H9 (cell line): ENCODE results near the gene MOCS2. TPM values are rescaled to one million over a fixed set of nuclear protein-coding genes. Genes with fewer than 3 reads are reported as not detected.

Source experiments
- DNase-seq: peaks from one replicate; pipeline ENCODE4 v3.0.0-alpha.2; 2017
- H2AFZ ChIP-seq: one replicate; pipeline ENCODE4 v1.6.1; 2013; ENCODE audit warnings: mild to moderate bottlenecking, low read length, control low read depth, moderate library complexity
- H2AK5ac ChIP-seq: 2 replicates; pipeline ENCODE4 v1.6.1; 2013; ENCODE audit warnings: low read length, control low read depth, mixed read lengths; ENCODE audit not compliant: insufficient read length
- H2BK120ac ChIP-seq: one replicate; pipeline ENCODE4 v1.6.1; 2013; ENCODE audit warnings: low read depth, mild to moderate bottlenecking, low read length, control low read depth, inconsistent platforms; ENCODE audit not compliant: poor library complexity, severe bottlenecking
- H2BK12ac ChIP-seq: 2 replicates; pipeline ENCODE4 v1.6.1; 2013; ENCODE audit warnings: low read length, control low read depth, mixed read lengths, low read depth; ENCODE audit not compliant: insufficient read length
- H2BK15ac ChIP-seq: 2 replicates; pipeline ENCODE4 v1.6.1; 2013; ENCODE audit warnings: low read depth, low read length, control low read depth
- H2BK20ac ChIP-seq: one replicate; pipeline ENCODE4 v1.6.1; 2013; ENCODE audit warnings: low read depth, mild to moderate bottlenecking, low read length, control low read depth, inconsistent platforms; ENCODE audit not compliant: poor library complexity, severe bottlenecking
- H2BK5ac ChIP-seq: 2 replicates; pipeline ENCODE4 v1.6.1; 2013; ENCODE audit warnings: low read length, control low read depth, mixed read lengths; ENCODE audit not compliant: insufficient read length
- H3K14ac ChIP-seq: 2 replicates; pipeline ENCODE4 v1.6.1; 2013; ENCODE audit warnings: low read length, control low read depth; ENCODE audit not compliant: insufficient read depth
- H3K18ac ChIP-seq: 2 replicates; pipeline ENCODE4 v1.6.1; 2013; ENCODE audit warnings: low read depth, mild to moderate bottlenecking, mixed read lengths, low read length, control low read depth; ENCODE audit not compliant: insufficient read length
- H3K23ac ChIP-seq: 2 replicates; pipeline ENCODE4 v1.6.1; 2013; ENCODE audit warnings: low read length, control low read depth, mixed read lengths, low read depth; ENCODE audit not compliant: insufficient read length
- H3K23me2 ChIP-seq: 2 replicates; pipeline ENCODE4 v1.6.1; 2013; ENCODE audit warnings: low read depth, mild to moderate bottlenecking, mixed read lengths, low read length, control low read depth; ENCODE audit not compliant: insufficient read length, poor library complexity, severe bottlenecking
- H3K27ac ChIP-seq: 2 replicates; pipeline ENCODE4 v1.5.1; 2013; ENCODE audit warnings: low read length, control low read depth, mixed read lengths, low read depth; ENCODE audit not compliant: insufficient read length
- H3K27me3 ChIP-seq: 2 replicates; pipeline ENCODE4 v1.6.1; 2013; ENCODE audit warnings: low read length, control low read depth, inconsistent platforms; ENCODE audit not compliant: insufficient read depth
- H3K4ac ChIP-seq: 2 replicates; pipeline ENCODE4 v1.6.1; 2013; ENCODE audit warnings: low read depth, mild to moderate bottlenecking, control low read depth, inconsistent platforms, low read length, moderate library complexity
- H3K4me1 ChIP-seq: 2 replicates; pipeline ENCODE4 v1.6.1; 2013; ENCODE audit warnings: low read length, control low read depth, inconsistent platforms; ENCODE audit not compliant: insufficient read depth
- H3K4me2 ChIP-seq: 2 replicates; pipeline ENCODE4 v1.6.1; 2013; ENCODE audit warnings: low read length, control low read depth, mixed read lengths; ENCODE audit not compliant: insufficient read length, insufficient read depth
- H3K56ac ChIP-seq: 2 replicates; pipeline ENCODE4 v1.6.1; 2013; ENCODE audit warnings: low read depth, mild to moderate bottlenecking, mixed read lengths, low read length, control low read depth; ENCODE audit not compliant: insufficient read length
- H3K79me1 ChIP-seq: 2 replicates; pipeline ENCODE4 v1.6.1; 2013; ENCODE audit warnings: low read depth, mild to moderate bottlenecking, moderate library complexity, low read length, control low read depth, inconsistent platforms; ENCODE audit not compliant: insufficient read depth, poor library complexity, severe bottlenecking
- H3K79me2 ChIP-seq: 2 replicates; pipeline ENCODE4 v1.6.1; 2013; ENCODE audit warnings: low read length, control low read depth, inconsistent platforms; ENCODE audit not compliant: insufficient read depth
- H3K9ac ChIP-seq: 2 replicates; pipeline ENCODE4 v1.6.1; 2013; ENCODE audit warnings: low read length, control low read depth, mixed read lengths; ENCODE audit not compliant: insufficient read length; ENCODE audit errors: extremely low read depth
- H3K9me3 ChIP-seq: one replicate; pipeline ENCODE4 v1.6.1; 2013; ENCODE audit warnings: low read depth, low read length, inconsistent platforms; ENCODE audit not compliant: control insufficient read depth
- H3T11ph ChIP-seq: one replicate; pipeline ENCODE4 v1.6.1; 2013; ENCODE audit warnings: mild to moderate bottlenecking, low read length, control low read depth, inconsistent platforms
- H4K20me1 ChIP-seq: one replicate; pipeline ENCODE4 v1.6.1; 2013; ENCODE audit not compliant: control insufficient read depth, insufficient read length, insufficient read depth
- H4K5ac ChIP-seq: 2 replicates; pipeline ENCODE4 v1.6.1; 2013; ENCODE audit warnings: low read depth, mild to moderate bottlenecking, mixed read lengths, low read length, control low read depth; ENCODE audit not compliant: insufficient read length
- H4K8ac ChIP-seq: replicated peaks from 2 replicates; pipeline ENCODE4 v1.6.1; 2013; ENCODE audit warnings: low read length, control low read depth, mixed read lengths, low read depth; ENCODE audit not compliant: insufficient read length
- H4K91ac ChIP-seq: 2 replicates; pipeline ENCODE4 v1.6.1; 2013; ENCODE audit warnings: low read depth, mild to moderate bottlenecking, moderate library complexity, mixed read lengths, low read length, control low read depth; ENCODE audit not compliant: insufficient read length
- H3K27ac Mint-ChIP-seq, 3 experiments: 2 replicates in 2 of 3; 3 replicates in 1 of 3; pipeline ENCODE4 v1.8.0; 2020 to 2021; ENCODE audit warnings: mixed read lengths in 3 of 3, mild to moderate bottlenecking in 1 of 3, moderate library complexity in 1 of 3
- H3K27me3 Mint-ChIP-seq: 2 replicates; pipeline ENCODE4 v1.8.0; 2021; ENCODE audit warnings: low read depth, mild to moderate bottlenecking, moderate library complexity, mixed read lengths
- H3K36me3 Mint-ChIP-seq, 3 experiments: 2 replicates in 2 of 3; 3 replicates in 1 of 3; pipeline ENCODE4 v1.8.0; 2020 to 2021; ENCODE audit warnings: low read depth in 3 of 3, mixed read lengths in 3 of 3; ENCODE audit not compliant: insufficient read depth in 1 of 3
- H3K4me1 Mint-ChIP-seq, 2 experiments: 2 replicates each; pipeline ENCODE4 v1.8.0; 2020; ENCODE audit warnings: mixed read lengths in 2 of 2
- H3K4me3 Mint-ChIP-seq, 2 experiments: 2 replicates in 1 of 2; 3 replicates in 1 of 2; pipeline ENCODE4 v1.8.0; 2020 to 2021; ENCODE audit warnings: mild to moderate bottlenecking in 2 of 2, mixed read lengths in 2 of 2, moderate library complexity in 1 of 2
- H3K9me3 Mint-ChIP-seq, 2 experiments: 2 replicates in 1 of 2; 3 replicates in 1 of 2; pipeline ENCODE4 v1.8.0; 2020; ENCODE audit warnings: mild to moderate bottlenecking in 2 of 2, mixed read lengths in 2 of 2, moderate library complexity in 1 of 2
- WGBS: extraction: QIAGEN DNeasy Blood & Tissue Kit; methylation state at CpG from one replicate; pipeline ENCODE4 v1.1.7; 2013; ENCODE audit warnings: missing lambda C conversion rate, low lambda C conversion rate, mixed read lengths; ENCODE audit not compliant: insufficient read length; ENCODE audit errors: extremely low coverage; 5-methylcytosine and 5-hydroxymethylcytosine counted together
- total RNA-seq: library from RNA; stranded (reverse); gene quantifications from 2 replicates; pipeline ENCODE4 v1.2.1, GENCODE V29; 2021
- TF ChIP-seq, protein P1 (sequence below): fragments of 200-600 bp; sonication (generic); conservative IDR thresholded peaks from 3 replicates; pipeline ENCODE4 v1.8.0; 2021; ENCODE audit warnings: antibody characterized with exemption, mild to moderate bottlenecking

The MOCS2 gene
- total RNA-seq, 1 experiment from 2014 or later = 24.8 TPM

DNA sequence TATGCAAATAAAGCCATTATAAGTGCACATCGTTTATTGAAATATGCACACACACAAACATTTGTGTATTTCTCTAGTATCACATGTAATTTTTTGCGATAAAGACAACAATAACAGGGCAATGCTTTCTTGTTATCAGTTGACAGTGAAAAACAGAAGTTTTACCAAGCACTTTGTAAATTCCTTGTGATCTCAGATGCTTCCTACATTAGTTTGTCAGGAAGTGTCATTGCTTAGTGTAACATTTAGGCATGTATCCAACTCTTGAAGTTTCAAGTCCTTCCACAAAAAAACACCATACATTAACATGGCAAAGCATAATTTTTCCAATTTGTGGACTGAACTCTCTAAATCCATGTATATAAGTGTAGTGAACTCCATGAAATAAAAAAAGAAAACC lies 46.4 kb downstream of the MOCS2 start:
- Histone ChIP-seq H4K8ac (no peak overlapping the region), H2BK5ac (no peak overlapping the region), H2AFZ (no peak overlapping the region), H3K27me3 (no peaks in the 10 kb centered on the region), H3K4me1 (no peaks in the 10 kb centered on the region), H3K9ac (no peak overlapping the region), H4K20me1 (no peaks in the 10 kb centered on the region), H4K5ac (no peak overlapping the region), H3K4me2 (no peak overlapping the region), H3K4ac (no peak overlapping the region), H2BK120ac (no peak overlapping the region), H2BK20ac (no peak overlapping the region), H4K91ac (no peak overlapping the region), H3K23me2 (no peaks in the 10 kb centered on the region), H3T11ph (no peak overlapping the region), H2BK12ac (no peak overlapping the region), H3K9me3 (no peaks in the 10 kb centered on the region), H3K14ac (no peak overlapping the region), H3K23ac (no peak overlapping the region), H3K27ac (no peak overlapping the region), H3K79me2 (no peaks in the 10 kb centered on the region), H3K79me1 (no peaks in the 10 kb centered on the region), H3K56ac (no peak overlapping the region), H2AK5ac (no peak overlapping the region), H3K18ac (no peak overlapping the region), H2BK15ac (no peak overlapping the region)
- Mint-ChIP-seq H3K4me1 (no peaks in the 10 kb centered on the region), H3K27me3 (no peaks in the 10 kb centered on the region), H3K9me3 (no peaks in the 10 kb centered on the region), H3K36me3 (peaks cover 0 to 2% (median 0%) of the 10 kb centered on the region in 3 experiments; a peak in 1 of 7 replicates), H3K27ac (no peak overlapping the region), H3K4me3 (no peak overlapping the region)
- DNase-seq = no peak
- TF ChIP-seq, protein P1, sequence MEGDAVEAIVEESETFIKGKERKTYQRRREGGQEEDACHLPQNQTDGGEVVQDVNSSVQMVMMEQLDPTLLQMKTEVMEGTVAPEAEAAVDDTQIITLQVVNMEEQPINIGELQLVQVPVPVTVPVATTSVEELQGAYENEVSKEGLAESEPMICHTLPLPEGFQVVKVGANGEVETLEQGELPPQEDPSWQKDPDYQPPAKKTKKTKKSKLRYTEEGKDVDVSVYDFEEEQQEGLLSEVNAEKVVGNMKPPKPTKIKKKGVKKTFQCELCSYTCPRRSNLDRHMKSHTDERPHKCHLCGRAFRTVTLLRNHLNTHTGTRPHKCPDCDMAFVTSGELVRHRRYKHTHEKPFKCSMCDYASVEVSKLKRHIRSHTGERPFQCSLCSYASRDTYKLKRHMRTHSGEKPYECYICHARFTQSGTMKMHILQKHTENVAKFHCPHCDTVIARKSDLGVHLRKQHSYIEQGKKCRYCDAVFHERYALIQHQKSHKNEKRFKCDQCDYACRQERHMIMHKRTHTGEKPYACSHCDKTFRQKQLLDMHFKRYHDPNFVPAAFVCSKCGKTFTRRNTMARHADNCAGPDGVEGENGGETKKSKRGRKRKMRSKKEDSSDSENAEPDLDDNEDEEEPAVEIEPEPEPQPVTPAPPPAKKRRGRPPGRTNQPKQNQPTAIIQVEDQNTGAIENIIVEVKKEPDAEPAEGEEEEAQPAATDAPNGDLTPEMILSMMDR = no peak
- WGBS = no CpG with 5 or more reads among the region's 2 CpGs
